Measurements from ENCODE around the gene FBXO4.
A peak's percentile ranks its signal among the peaks of the same experiment; 100 is the strongest.

FBXO4 gene, protein sequence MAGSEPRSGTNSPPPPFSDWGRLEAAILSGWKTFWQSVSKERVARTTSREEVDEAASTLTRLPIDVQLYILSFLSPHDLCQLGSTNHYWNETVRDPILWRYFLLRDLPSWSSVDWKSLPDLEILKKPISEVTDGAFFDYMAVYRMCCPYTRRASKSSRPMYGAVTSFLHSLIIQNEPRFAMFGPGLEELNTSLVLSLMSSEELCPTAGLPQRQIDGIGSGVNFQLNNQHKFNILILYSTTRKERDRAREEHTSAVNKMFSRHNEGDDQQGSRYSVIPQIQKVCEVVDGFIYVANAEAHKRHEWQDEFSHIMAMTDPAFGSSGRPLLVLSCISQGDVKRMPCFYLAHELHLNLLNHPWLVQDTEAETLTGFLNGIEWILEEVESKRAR

GRCh38 chr5:41924872-41925554, at the start of gene FBXO4:
Gene FBXO4 (plus strand): TSS chr5:41925281. CDS start chr5:41925310, 29 bp downstream.
- peak; percentile 79 for DNase-seq (ENCODE audit: low read depth)

DNA sequence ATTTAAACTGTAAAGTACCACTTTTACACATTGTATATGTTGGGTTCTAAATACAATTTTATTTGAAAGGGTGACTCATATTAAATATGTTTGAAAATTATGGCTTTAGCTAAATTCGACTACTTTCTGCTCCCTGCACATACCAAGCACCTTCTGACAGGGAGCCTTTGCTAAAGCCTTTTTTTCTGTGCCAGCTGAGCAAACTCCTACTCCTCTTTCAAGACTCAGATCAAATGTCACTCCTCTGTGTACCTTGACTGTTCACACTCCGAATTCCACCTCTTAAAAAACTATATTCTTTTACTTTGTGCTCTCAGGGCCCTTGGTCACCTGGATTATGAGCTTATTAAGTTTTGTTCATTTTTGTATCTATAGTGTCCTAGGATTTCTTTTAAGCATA, 48.4 kb upstream of the FBXO4 start:
- no peak for DNase-seq (ENCODE audit: low read depth)

GRCh38 chr5:41877408-41877807, 47.7 kb upstream of the FBXO4 start:
- DNase-seq (ENCODE audit: low read depth), result no peak

DNA sequence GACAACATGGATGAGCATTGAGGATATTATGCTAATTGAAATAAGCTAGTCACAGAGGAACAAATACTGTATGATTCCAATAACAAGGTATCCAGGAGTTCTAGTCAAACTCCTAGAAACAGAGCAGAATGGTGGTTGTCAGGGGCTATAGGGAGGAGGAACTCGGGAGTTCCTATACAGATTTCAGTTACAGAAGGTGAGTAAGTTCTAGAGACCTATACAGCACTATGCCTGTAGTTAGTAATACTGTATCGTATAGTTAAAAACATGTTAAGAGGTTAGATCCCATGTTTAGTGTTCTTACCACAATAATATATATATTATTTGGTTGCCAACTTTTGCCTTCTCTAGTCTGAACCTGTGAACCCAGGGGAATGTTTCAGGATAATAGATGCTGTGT, 46.9 kb upstream of the FBXO4 start:
- DNase-seq (ENCODE audit: low read depth), result no peak

DNA sequence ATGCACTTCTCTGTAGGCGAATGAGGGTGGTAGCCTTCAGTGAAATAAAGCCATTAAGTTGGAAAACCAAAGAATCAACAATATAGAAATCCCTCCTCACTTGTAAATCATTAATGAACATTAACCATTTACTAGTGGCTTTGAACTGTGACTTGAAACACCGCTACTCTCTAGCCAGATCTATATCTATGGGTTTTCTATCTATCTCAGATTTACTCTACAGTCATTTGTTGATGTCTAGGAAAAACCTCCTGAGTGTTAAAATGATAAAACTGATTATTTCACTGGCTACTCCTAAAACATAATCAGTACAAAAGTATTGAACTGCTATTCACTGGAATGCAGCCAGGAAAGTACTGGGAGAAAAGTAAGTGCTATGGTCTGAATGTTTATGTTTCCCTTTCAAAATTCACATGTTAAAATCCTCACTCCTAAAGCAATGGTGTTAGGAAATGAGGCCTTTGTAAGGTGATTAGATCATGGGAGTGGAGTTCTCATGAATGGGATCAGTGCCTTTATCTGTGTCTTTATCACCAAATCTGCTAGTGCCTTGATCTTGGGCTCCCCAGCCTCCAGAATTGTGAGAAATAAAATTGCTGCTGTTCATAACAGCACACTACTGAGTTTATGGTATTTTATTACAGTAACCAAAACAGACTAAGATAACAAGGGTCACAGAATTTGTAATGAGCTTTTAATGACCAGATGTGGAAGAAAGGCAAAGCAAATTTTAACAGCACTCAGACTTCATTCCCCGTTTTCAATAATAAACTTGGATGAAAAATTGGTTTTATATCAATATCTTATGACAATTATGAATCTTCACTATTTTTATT, 46.2 kb upstream of the FBXO4 start:
- DNase-seq (ENCODE audit: low read depth), result no peak

GRCh38 chr5:41882765-41883164, 42.3 kb upstream of the FBXO4 start:
- no peak for DNase-seq (ENCODE audit: low read depth)

DNA sequence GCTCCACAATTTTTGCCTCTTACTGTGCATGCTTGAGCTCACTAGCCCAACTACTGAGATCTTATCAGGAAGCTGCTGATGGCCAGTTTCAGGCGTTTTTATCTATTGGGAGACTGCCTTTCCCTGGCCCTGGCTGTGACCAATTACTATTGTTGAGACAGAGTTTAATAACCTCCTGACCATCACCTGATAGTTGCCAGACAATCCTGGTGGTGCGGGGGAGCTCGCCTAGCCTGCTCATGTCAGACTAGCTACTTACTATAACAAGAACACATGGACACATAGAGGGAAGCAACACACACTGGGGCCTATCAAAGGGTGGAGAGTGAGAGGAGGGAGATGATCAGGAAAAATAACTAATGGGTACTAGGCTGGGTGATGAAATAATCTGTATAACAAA, 41.8 kb upstream of the FBXO4 start:
- DNase-seq (ENCODE audit: low read depth), result no peak

GRCh38 chr5:41883936-41884335, 41.1 kb upstream of the FBXO4 start:
- no peak for DNase-seq (ENCODE audit: low read depth)

DNA sequence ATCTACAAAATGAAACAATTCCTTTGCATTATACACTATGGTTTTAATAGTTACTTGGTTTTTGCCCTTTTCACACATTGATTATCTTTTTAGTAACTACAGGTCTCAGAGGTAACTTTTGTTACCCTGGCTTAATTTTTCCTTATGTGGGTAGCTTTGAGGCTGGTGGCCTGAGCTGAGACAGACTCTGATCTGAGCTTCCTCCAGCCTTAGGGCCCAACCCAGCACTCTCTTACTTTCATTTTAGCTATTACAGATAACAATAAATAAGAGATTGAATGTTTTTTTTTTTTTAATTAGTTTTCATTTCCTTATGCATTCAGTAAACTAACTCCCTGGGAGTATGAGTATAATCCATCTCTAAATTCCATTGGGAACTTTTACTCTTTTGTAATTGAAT, 39.8 kb upstream of the FBXO4 start:
- no peak for DNase-seq (ENCODE audit: low read depth)

DNA sequence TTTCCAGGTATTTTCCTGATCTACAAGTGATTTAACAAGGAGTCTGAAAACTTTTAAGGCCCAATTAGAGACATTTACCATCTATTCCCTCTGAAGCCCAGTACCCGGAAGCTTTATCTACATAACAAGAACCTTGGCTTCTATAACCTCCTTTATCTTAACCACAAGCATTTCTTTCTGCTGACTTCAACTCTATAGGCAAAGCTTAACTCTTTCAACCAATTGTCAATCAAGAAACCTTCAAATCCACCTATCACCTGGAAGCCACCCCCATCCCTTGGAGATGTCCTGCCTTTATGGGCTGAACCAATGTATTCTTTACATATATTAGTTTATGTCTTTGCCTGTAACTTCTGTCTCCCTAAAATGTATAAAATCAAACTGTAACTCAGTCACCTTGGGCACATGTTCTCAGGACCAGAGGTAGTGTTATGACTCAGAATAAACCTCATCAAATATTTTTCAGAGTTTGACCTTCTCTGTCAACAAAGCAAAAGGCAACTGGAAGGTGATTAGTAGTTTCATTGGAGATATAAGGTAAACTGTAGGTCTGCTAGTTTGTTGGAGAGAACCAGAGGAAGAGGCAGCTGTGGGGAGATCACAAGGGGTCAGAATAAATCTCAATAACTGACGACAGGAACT, 33.9 kb upstream of the FBXO4 start:
- DNase-seq (ENCODE audit: low read depth), result no peak

DNA sequence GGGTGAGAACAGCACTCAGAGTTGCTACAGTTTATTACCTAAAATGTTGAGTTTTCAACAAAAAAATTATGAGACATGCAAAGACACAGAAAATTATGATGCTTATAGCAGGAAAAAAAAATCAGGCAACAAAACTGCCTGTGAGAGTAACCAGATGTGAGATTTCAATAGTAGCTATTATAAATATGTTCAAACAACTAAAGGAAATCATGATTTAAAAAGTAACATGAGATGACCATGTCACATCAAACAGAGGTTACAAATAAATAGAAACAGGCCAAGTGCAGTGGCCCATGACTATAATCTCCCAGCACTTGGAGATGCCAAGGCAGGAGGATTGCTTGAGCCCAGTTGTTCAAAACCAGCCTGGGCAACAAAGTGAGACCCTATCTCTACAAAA, 33.0 kb upstream of the FBXO4 start:
- DNase-seq (ENCODE audit: low read depth), result no peak

GRCh38 chr5:41893074-41893851, 31.8 kb upstream of the FBXO4 start:
- DNase-seq (ENCODE audit: low read depth), result no peak

DNA sequence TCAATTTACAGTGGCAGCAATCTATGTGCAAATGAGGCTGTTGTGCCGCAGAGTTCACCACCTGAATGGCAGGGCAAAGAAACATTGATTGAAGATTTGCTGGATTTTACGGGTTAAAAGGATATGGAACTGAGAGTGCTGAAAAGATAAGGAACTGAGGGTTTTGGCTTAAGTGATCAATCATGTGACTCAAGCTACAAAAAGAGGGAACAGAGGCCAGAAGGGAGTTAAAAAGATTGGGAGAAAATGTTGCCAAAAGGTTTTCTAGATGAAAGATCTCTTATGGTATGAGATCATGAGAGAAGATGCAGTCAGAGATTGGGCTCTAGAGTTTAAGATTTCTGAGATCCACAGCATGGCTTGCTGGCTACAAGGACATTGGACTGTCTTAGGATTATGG, 28.9 kb upstream of the FBXO4 start:
- no peak for DNase-seq (ENCODE audit: low read depth)

DNA sequence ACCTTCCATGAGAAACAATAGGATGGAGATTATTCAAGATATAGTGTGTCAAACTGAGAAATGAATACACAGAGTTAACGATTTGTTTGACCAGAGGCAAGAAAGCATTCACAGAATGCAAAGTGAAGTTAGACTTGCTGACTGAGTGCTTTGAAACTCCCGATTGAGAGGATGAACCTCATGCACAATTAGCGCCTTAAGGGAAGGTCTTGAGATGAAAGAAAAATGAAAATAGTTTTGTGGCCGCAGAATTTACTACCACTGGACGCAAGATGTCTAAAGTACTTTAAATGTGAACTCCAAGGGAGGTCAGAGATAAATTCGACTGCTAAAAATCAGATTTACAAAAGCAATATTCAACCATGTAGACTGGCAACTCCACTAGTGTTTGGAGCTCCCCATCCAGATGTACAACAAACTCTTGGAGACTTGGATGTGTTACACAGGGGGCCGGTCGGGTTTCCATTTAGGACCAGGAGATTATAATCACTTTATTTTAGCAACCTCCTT, 21.6 kb upstream of the FBXO4 start:
- no peak for DNase-seq (ENCODE audit: low read depth)

DNA sequence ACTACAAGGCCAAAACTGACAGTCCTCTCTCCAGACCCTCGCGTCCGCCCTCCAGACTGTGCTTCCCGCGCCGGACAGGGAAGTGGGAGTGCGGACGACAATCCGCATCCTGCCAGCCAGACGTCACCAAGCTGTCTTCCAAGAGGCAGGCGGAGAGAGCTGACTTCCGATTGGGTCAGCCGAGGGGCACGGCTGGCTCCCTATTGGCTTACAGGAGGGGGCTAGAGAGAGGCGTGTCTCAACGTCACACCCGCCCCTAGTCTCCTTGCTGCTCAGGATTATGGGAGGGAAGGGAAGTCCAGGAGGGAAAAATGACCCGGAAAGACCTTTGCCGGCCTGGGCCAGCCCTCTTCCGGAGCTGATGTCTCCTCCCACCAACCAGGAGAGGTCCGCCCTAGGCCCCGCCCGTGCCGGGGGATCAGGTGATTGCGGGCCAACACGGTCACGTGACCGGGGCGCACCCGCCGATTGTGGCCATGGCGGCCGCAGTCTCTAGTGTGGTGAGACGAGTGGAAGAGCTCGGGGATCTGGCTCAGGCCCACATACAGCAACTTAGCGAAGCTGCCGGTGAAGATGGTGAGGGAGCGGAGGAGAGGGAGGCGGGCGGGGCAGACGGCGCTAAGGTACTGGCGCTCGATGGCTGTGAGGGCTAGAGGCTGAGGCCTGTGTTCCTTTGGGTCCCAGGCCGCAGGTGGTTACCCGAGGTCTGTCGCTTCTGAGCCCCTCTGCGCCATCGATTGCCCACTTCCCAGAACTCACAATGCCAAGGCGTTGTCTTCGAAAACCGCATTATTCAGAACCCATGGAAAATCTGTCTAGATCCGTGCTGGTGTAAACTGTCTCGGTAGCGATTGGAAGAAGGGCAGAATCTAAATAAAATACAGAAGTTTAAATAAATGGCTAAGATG, 20.9 kb upstream of the FBXO4 start, which contains the start of gene RIMOC1:
TSS of gene RIMOC1 (plus strand) at position 453 of the 908 bp plus-strand sequence. CDS start at position 477, 24 bp downstream.
- peak; percentile 100 for DNase-seq (ENCODE audit: low read depth)

DNA sequence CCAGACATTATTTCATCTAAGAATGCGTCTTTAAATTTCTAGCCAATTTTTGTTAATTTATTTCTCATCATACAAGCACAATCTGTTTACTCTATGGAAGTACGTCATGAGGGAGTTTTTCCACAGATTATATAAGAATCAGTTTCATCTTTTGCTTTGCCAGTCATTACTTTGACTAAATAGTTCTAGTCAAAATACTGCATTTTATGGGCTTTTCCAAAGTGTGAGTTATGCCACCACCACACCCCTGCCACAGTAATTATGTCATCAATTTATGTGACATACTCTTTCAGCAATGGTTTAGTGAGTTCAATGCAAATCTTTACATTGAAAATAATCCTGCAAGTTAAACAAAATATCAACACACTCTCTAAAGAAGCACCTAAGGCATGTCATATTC, 18.9 kb upstream of the FBXO4 start:
- DNase-seq (ENCODE audit: low read depth), result no peak

GRCh38 chr5:41908374-41909079, 16.6 kb upstream of the FBXO4 start:
- DNase-seq (ENCODE audit: low read depth), result peak; percentile 66

GRCh38 chr5:41918105-41918504, 7.0 kb upstream of the FBXO4 start:
- DNase-seq (ENCODE audit: low read depth), result no peak

- DNase-seq (ENCODE audit: low read depth), result no peak
Measured at GRCh38 chr5:41921166-41921565, 3.9 kb upstream of the FBXO4 start.

Measured in amniotic epithelial cell (primary cell).